HG02938 (cell line): ENCODE data around the gene FBRSL1.
"Not testable (repeated sequence)": the region's sequence is repeated elsewhere in the genome, so short reads cannot be mapped to it uniquely, and the experiment has no call there.

Experiments
- ATAC-seq: cut with Tn5 transposase; IDR thresholded peaks from one replicate; pipeline ENCODE4 v1.9.1; 2021; ENCODE audit warnings: mild to moderate bottlenecking, moderate library complexity; ENCODE audit not compliant: unreplicated experiment

FBRSL1 gene

GRCh38 chr12:132453361-132454192 is 36.4 kb upstream of the FBRSL1 start:
- ATAC-seq, result no peak

GRCh38 chr12:132454193-132454932 is 35.6 kb upstream of the FBRSL1 start:
- no peak for ATAC-seq

- ATAC-seq, result no peak
Measured at GRCh38 chr12:132454933-132455418, 35.0 kb upstream of the FBRSL1 start.

GRCh38 chr12:132455565-132455964 is 34.4 kb upstream of the FBRSL1 start:
- ATAC-seq, result no peak

- ATAC-seq, result no peak
Measured at GRCh38 chr12:132456186-132456943, 33.6 kb upstream of the FBRSL1 start.

- no peak for ATAC-seq
Measured at GRCh38 chr12:132456944-132457495, 32.9 kb upstream of the FBRSL1 start.

GRCh38 chr12:132458441-132458840 is 31.5 kb upstream of the FBRSL1 start:
- no peak for ATAC-seq

- no peak for ATAC-seq
Measured at GRCh38 chr12:132458846-132459641, 30.9 kb upstream of the FBRSL1 start.

- ATAC-seq, result no peak
Measured at GRCh38 chr12:132460571-132460970, 29.4 kb upstream of the FBRSL1 start.

GRCh38 chr12:132461526-132461925 is 28.4 kb upstream of the FBRSL1 start:
- ATAC-seq, result no peak

GRCh38 chr12:132462788-132463187 is 27.2 kb upstream of the FBRSL1 start:
- ATAC-seq, result no peak

- ATAC-seq, result not testable (repeated sequence)
Measured at GRCh38 chr12:132463284-132463924, 26.5 kb upstream of the FBRSL1 start.

- not testable (repeated sequence) for ATAC-seq
Measured at GRCh38 chr12:132464304-132464703, 25.6 kb upstream of the FBRSL1 start.

- no peak for ATAC-seq
Measured at GRCh38 chr12:132464820-132465219, 25.1 kb upstream of the FBRSL1 start.

- no peak for ATAC-seq
Measured at GRCh38 chr12:132465269-132466190, 24.4 kb upstream of the FBRSL1 start.

- ATAC-seq, result no peak
Measured at GRCh38 chr12:132466241-132467201, 23.4 kb upstream of the FBRSL1 start.

GRCh38 chr12:132467511-132467910 is 22.4 kb upstream of the FBRSL1 start:
- no peak for ATAC-seq
